ENCODE measurements around the gene UBE2F. TPM values are rescaled to one million over a fixed set of nuclear protein-coding genes. Genes with fewer than 3 reads are reported as not detected.

Gene UBE2F
- total and polyA plus RNA-seq, 9 of the 15 experiments (the other 6 are each of a cell fraction or from before 2014, with no cell fraction given), result 18.1 to 88.1 (median 53.0) TPM

DNA sequence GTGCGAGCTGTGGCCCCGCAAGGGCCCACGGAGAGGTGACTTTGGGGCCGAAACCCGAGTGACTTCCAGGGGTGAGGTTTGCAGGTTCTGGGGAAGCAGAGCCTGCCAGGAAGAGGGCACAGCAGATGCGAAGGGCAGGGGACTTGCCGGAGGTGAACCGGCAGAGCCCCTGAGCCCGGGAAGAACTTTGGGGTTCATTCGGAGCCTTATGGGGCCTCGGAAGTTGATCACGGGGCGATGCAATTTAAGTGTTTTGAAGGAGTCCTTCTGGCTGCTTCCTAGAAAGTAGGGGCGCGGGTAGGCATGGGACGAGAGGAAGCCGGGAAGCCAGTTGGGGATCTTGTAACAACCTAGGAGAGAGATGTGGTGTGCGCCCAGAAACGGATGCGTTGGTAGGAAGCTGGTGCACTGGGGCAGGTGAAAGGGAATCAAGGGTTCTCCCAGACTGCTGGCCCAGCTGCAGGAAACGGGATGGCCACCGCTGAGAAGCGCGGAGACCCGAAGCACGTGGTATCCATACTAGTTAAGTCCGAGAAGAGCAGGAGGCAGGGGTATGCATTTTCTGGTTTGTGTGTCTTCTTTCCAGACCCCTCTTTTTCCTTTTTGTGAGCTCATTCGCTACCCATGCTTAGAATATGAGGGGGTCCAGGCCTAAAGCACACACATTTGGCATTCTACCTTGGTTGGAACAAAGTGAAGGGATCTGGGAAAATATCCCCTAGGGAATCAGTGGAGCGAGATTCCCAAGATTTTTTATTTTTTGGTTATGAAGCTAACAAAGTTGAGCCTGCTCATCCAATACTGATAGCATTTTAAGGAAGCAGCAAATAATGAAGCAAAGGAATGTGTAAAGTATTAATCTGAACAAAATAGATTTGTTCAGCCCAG is 94.7 kb downstream of the UBE2F start (continued):
- TF ChIP-seq, protein P1, sequence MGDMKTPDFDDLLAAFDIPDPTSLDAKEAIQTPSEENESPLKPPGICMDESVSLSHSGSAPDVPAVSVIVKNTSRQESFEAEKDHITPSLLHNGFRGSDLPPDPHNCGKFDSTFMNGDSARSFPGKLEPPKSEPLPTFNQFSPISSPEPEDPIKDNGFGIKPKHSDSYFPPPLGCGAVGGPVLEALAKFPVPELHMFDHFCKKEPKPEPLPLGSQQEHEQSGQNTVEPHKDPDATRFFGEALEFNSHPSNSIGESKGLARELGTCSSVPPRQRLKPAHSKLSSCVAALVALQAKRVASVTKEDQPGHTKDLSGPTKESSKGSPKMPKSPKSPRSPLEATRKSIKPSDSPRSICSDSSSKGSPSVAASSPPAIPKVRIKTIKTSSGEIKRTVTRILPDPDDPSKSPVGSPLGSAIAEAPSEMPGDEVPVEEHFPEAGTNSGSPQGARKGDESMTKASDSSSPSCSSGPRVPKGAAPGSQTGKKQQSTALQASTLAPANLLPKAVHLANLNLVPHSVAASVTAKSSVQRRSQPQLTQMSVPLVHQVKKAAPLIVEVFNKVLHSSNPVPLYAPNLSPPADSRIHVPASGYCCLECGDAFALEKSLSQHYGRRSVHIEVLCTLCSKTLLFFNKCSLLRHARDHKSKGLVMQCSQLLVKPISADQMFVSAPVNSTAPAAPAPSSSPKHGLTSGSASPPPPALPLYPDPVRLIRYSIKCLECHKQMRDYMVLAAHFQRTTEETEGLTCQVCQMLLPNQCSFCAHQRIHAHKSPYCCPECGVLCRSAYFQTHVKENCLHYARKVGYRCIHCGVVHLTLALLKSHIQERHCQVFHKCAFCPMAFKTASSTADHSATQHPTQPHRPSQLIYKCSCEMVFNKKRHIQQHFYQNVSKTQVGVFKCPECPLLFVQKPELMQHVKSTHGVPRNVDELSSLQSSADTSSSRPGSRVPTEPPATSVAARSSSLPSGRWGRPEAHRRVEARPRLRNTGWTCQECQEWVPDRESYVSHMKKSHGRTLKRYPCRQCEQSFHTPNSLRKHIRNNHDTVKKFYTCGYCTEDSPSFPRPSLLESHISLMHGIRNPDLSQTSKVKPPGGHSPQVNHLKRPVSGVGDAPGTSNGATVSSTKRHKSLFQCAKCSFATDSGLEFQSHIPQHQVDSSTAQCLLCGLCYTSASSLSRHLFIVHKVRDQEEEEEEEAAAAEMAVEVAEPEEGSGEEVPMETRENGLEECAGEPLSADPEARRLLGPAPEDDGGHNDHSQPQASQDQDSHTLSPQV (IDR thresholded peaks at IDR 0.05), result peak; percentile 75
- peak in 1 of 2 experiments; percentile 19; a peak in 1 of 4 replicates for TF ChIP-seq HDAC1 (IDR thresholded peaks at IDR 0.05)
- TF ChIP-seq, protein P2, sequence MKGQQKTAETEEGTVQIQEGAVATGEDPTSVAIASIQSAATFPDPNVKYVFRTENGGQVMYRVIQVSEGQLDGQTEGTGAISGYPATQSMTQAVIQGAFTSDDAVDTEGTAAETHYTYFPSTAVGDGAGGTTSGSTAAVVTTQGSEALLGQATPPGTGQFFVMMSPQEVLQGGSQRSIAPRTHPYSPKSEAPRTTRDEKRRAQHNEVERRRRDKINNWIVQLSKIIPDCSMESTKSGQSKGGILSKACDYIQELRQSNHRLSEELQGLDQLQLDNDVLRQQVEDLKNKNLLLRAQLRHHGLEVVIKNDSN (CRISPR knock-in tag; IDR thresholded peaks at IDR 0.05), result peak; percentile 25; the same call in 1 of the 2 replicates
- TF ChIP-seq MBD2 (IDR thresholded peaks at IDR 0.05; ENCODE audit: borderline replicate concordance, low read depth), result no peak

Measured in K562 (cell line).